GM06990 (cell line): ENCODE results near the gene CEBPB.

Experiments used
- DNase-seq: peaks from one replicate; pipeline ENCODE4 v3.0.0-alpha.2; 2011; ENCODE audit not compliant: insufficient read length; ENCODE audit errors: extremely low read depth
- H3K27me3 ChIP-seq: replicated peaks from 2 replicates; pipeline ENCODE4 v1.6.0; 2011; ENCODE audit warnings: low read length; ENCODE audit not compliant: control insufficient read depth, insufficient read depth
- H3K36me3 ChIP-seq: 2 replicates; pipeline ENCODE4 v1.5.1; 2011; ENCODE audit warnings: low read length; ENCODE audit not compliant: control insufficient read depth, insufficient read depth
- H3K4me3 ChIP-seq: replicated peaks from 2 replicates; pipeline ENCODE4 v1.5.1; 2011; ENCODE audit warnings: low read depth, mild to moderate bottlenecking, control low read depth, low read length
- CTCF ChIP-seq: IDR thresholded peaks from 2 replicates; pipeline ENCODE4 v1.5.1; 2011; ENCODE audit warnings: low read length, control low read depth, mild to moderate bottlenecking, inconsistent platforms; ENCODE audit not compliant: insufficient read depth, poor library complexity, severe bottlenecking

The CEBPB gene

GRCh38 chr20:50186987-50187402, 3.6 kb upstream of the CEBPB start:
- no peak for TF ChIP-seq CTCF

GRCh38 chr20:50187403-50188051, 3.1 kb upstream of the CEBPB start:
- Histone ChIP-seq H3K4me3 (no peak overlapping the region), H3K36me3 (no peaks in the 10 kb centered on the region), H3K27me3 (no peaks in the 10 kb centered on the region; the same call in 1 of the 2 replicates)
- no peak for DNase-seq
- no peak for TF ChIP-seq CTCF

More at GRCh38 chr20:50186987-50187402, 3.6 kb upstream of the CEBPB start:
- Histone ChIP-seq H3K4me3 (no peak overlapping the region), H3K27me3 (no peaks in the 10 kb centered on the region; the same call in 1 of the 2 replicates), H3K36me3 (no peaks in the 10 kb centered on the region)
- no peak for DNase-seq

- no peak for DNase-seq
- Histone ChIP-seq H3K4me3 (no peak overlapping the region), H3K36me3 (no peaks in the 10 kb centered on the region; the same call in 1 of the 2 replicates), H3K27me3 (no peaks in the 10 kb centered on the region; the same call in 1 of the 2 replicates)
- TF ChIP-seq CTCF, result no peak
These were observed 2.3 kb upstream of the CEBPB start for GRCh38 chr20:50188287-50188688.

GRCh38 chr20:50188879-50189680, 1.6 kb upstream of the CEBPB start:
- TF ChIP-seq CTCF, result no peak
- peaks cover 2% of the 10 kb centered on the region for H3K36me3 ChIP-seq
- H3K4me3 ChIP-seq, result no peak overlapping the region
- no peak for DNase-seq
- H3K27me3 ChIP-seq, result no peaks in the 10 kb centered on the region; the same call in 1 of the 2 replicates

GRCh38 chr20:50189681-50190250, 864 bp upstream of the CEBPB start:
- no peaks in the 10 kb centered on the region; the same call in 1 of the 2 replicates for H3K27me3 ChIP-seq

More at GRCh38 chr20:50189681-50190250, 864 bp upstream of the CEBPB start:
- TF ChIP-seq CTCF, result no peak
- no peak for DNase-seq
- H3K4me3 ChIP-seq, result peak overlapping the region; percentile 79
- H3K36me3 ChIP-seq, result peaks cover 2% of the 10 kb centered on the region
